ENCODE results near the gene PKN3. TPM values are rescaled to one million over a fixed set of nuclear protein-coding genes. Genes with fewer than 3 reads are reported as not detected.
"Not testable (repeated sequence)": the region's sequence is repeated elsewhere in the genome, so short reads cannot be mapped to it uniquely, and the experiment has no call there.

PKN3 gene
- total RNA-seq, 1 donor from 2014 or later: 5.7 TPM

DNA sequence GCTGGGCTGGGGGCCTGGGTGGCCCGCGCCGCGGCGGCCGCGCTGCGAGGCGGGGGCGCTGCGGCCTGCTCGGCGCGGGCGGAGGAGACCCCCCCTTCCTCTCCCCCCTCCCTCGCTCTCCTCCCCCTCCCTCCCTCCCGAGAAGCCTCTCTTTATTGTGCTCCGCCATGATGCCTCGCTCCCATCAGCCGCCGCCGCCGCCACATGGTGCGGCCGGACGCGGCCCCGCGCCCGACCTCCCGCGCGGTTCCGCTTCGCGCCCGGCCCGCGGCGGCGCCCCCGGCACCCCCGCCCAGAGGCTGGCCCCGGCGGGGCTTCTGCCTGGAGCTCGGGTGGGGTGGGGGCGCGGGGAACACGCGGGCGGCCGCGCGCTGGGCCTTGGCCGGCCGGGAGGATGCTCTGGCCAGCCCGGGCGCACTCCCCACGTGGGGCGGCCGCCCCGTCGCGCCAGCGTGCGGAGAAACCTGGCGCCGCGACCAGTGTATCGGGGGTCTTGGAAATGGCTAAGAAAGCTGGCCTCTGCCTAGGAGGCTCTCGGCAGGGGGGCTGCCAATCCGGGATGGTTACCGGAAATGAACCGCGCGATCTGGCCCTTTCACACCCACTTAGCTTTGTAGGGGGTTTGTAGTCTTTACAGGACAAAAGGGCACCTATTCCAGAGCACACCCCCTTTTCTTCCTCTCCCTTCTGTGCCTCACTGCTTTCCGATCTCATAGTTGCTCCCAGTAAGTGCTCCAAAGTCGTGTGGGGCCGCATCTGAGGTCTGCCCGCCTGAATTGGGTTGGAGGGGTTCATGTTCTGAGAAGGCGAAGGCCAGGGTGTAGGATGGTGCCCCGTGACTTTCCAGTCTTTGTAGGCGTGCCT is 12.3 kb upstream of the PKN3 start:
- ATAC-seq (ENCODE audit: poor library complexity) (no peak), DNase-seq (peak; percentile 52)
- intact Hi-C loops (cut with DNase I): no loop called here

DNA sequence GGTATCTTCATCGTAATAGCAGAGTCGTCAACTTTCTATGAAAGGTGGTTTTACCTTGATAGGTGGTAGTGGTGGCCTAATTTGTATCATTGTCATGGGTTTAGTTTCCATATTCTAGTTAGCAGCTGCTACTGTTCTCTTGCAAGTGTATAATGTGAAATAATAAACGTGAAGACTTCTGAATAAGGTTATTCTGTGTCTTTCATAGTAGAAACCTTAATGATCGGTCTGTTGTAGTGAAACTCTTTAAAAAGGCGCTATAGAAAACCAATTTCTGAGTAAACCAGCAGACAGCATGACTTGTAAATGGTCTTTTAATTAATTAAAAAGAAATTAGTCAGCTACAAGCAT is 11.6 kb upstream of the PKN3 start:
- ATAC-seq (ENCODE audit: poor library complexity) (no peak), DNase-seq (no peak)
- intact Hi-C loops (cut with DNase I): no loop called here

DNA sequence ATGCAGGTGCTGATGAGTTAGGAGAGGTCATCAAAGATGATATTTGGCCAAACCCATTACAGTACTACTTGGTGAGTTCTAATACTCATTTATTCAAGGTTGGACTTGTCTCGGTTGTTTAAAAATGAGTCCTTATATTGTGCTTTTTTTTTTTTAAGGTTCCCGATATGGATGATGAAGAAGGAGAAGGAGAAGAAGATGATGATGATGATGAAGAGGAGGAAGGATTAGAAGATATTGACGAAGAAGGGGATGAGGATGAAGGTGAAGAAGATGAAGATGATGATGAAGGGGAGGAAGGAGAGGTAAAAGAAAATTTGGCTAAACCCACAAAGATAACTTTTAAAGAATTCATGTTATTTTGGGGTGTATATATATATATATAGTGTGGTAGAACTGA is 8.6 kb upstream of the PKN3 start:
- ATAC-seq (ENCODE audit: poor library complexity); DNase-seq; intact Hi-C loops (cut with DNase I): not testable (repeated sequence)

DNA sequence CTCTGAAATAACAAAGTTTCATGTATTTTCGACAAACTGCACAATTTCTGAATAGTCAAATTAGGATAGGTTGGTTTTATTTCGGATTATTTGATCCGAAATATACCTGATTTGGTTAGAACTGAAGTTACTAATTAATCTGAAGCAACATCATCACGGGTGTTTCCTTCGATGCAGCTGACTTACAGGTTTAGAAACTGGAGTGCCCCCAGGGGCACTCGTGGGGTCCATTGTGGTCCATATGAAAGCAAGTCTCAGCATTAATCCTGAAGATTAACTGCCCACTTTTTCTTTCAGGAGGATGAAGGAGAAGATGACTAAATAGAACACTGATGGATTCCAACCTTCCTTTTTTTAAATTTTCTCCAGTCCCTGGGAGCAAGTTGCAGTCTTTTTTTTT is 8.0 kb upstream of the PKN3 start:
- intact Hi-C loops (cut with DNase I): no loop called here
- DNase-seq (peak; percentile 3), ATAC-seq (ENCODE audit: poor library complexity) (no peak)

GRCh38 chr9:128696923-128697707 is 5.2 kb upstream of the PKN3 start:
- no peak for DNase-seq
- intact Hi-C loops (cut with DNase I): no loop called here
- no peak for ATAC-seq (ENCODE audit: poor library complexity)

- ATAC-seq (ENCODE audit: poor library complexity); intact Hi-C loops (cut with DNase I): not testable (repeated sequence)
- peak; percentile 36 for DNase-seq
Measured at GRCh38 chr9:128699096-128699795, 3.1 kb upstream of the PKN3 start.

DNA sequence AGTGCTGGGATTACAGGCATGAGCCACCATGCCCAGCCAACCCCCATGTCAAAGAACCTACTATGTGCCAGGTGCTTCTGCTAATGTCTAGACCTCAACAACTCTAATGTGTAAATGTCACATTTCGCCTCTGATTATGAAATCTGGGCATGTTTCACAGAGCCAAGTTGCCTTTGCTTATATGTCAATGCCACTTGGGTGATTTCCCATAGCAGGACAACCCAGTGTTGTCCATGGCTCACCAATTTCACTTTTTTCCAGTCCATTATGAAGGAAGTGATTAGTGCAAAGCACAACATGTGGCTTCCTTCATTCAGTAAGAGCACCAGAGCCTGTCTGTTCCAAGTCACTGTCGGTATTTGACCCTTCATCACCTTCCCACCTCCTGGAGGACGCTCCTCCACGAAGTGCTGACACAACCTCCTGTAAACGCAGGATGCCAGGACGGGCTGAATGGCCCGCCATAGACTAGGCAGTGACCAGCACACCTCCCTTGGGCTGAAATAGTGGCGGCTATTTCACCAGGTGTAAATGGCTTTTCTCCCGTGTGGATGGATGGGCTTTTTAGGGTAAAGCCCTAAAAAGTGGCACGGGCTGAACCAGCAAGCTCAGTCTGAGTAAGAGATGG is 962 bp upstream of the PKN3 start:
- intact Hi-C loops (cut with DNase I): no loop called here
- DNase-seq: peak; percentile 30
- ATAC-seq (ENCODE audit: poor library complexity): no peak

- peak; percentile 37 for ATAC-seq (ENCODE audit: poor library complexity)
- DNase-seq: peak; percentile 61
- intact Hi-C loops (cut with DNase I): no loop called here
Measured at GRCh38 chr9:128702949-128703615, 779 bp downstream of the PKN3 start.

- intact Hi-C loops (cut with DNase I): no loop called here
Measured at GRCh38 chr9:128703616-128704355, 1.5 kb downstream of the PKN3 start.

GRCh38 chr9:128704356-128704670 is 2.0 kb downstream of the PKN3 start:
- ATAC-seq (ENCODE audit: poor library complexity): no peak
- intact Hi-C loops (cut with DNase I): no loop called here
- DNase-seq: no peak

More at GRCh38 chr9:128703616-128704355, 1.5 kb downstream of the PKN3 start:
- DNase-seq: peak; percentile 75
- ATAC-seq (ENCODE audit: poor library complexity): peak; percentile 12

DNA sequence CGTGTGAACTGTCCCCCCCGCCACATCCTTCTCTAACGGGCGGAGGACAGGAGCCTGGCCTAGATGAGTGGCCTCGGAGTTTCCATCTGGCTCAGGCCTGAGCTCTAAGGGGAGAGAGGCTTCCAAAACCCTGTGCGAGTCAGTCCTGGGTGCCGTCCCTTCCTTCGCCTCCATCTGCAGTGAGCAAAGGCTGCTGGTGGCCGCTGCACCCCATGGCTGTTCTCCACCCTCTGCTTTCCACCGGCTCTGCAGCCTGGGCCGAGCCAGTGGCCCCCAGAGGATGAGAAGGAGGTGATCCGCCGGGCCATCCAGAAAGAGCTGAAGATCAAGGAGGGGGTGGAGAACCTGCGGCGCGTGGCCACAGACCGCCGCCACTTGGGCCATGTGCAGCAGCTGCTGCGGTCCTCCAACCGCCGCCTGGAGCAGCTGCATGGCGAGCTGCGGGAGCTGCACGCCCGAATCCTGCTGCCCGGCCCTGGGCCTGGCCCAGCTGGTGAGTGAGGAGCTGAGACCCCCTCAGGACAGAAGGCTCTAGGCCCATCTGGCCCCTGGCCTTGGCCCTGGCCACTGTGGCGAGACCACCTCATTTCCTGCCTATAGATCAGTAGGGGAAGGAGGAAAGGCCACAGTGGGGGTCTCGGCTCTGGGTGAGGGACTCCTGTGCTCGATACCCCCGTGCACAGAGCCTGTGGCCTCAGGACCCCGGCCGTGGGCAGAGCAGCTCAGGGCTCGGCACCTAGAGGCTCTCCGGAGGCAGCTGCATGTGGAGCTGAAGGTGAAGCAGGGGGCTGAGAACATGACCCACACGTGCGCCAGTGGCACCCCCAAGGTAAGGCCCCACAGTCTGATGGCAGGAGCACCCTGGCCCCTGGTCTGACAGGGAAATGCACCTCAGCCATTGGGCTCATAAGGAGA is 3.0 kb downstream of the PKN3 start:
- DNase-seq (peak; percentile 34), ATAC-seq (ENCODE audit: poor library complexity) (no peak)
- intact Hi-C loops (cut with DNase I): no loop called here

GRCh38 chr9:128706045-128706444 is 3.7 kb downstream of the PKN3 start:
- DNase-seq (peak; percentile 15), ATAC-seq (ENCODE audit: poor library complexity) (no peak)
- intact Hi-C loops (cut with DNase I): no loop called here

DNA sequence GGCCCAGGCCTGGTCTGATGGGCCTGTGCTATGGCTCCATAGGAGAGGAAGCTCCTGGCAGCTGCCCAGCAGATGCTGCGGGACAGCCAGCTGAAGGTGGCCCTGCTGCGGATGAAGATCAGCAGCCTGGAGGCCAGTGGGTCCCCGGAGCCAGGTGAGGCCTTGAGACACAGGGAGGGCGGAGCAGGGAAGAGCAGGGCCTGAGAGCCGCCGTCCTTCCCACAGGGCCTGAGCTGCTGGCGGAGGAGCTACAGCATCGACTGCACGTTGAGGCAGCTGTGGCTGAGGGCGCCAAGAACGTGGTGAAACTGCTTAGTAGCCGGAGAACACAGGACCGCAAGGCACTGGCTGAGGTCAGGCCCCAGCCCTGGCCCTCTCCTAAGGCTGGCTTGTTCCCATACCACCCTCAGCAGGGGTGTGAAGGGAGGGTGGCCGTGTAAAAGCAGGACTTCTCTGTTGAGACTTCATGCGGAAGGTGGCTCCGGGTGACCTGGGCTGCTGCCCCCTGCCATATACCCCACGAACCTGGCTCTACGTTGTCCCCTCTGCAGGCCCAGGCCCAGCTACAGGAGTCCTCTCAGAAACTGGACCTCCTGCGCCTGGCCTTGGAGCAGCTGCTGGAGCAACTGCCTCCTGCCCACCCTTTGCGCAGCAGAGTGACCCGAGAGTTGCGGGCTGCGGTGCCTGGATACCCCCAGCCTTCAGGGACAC is 4.5 kb downstream of the PKN3 start:
- intact Hi-C loops (cut with DNase I): no loop called here
- ATAC-seq (ENCODE audit: poor library complexity): no peak
- peak; percentile 43 for DNase-seq

GRCh38 chr9:128707446-128707845 is 5.1 kb downstream of the PKN3 start:
- DNase-seq (no peak), ATAC-seq (ENCODE audit: poor library complexity) (no peak)
- intact Hi-C loops (cut with DNase I): no loop called here

DNA sequence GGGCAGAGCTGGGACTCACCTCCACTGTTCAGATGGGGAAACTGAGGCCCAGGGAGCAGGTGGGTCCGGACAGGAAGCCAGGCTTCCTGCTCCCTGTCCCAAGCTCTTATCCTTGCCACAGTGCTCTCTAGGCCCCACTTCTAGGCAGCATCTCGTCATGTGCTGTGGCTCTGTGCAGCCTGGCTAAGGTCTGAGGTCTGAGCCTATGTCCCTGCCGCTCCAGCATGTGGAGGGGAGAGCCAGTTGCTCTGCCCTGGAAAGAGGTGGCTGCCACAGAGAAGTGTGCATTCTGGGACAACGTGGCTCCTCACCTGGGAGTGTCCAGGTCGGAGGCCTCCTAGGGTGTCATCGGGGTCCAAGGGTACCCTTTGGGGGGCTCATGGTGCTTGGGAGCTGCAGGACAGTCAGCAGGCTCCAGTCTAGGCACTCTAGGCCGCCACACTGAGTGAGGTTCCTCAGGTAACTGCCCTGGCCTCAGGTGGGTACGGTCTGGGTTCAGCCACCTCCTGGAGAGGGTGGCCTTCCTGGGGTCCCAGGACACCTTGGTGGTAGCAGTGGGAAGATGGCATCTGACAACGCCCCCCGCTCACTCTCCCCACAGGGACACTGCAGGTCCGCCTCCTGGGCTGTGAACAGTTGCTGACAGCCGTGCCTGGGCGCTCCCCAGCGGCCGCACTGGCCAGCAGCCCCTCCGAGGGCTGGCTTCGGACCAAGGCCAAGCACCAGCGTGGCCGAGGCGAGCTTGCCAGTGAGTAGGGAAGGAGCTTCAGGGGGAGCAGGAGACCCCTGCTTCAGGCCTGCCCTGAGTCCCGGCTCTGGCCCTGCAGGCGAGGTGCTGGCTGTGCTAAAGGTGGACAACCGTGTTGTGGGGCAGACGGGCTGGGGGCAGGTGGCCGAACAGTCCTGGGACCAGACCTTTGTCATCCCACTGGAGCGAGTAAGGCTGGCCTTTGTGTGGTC is 10.4 kb downstream of the PKN3 start:
- intact Hi-C loops (cut with DNase I): no loop called here
- DNase-seq (peak; percentile 27), ATAC-seq (ENCODE audit: poor library complexity) (no peak)

All from Right ventricle myocardium superior (tissue), 1 donor.